ENCODE results near the gene ZNF518A. TPM values are rescaled to one million over a fixed set of nuclear protein-coding genes. Genes with fewer than 3 reads are reported as not detected.

The ZNF518A gene, protein sequence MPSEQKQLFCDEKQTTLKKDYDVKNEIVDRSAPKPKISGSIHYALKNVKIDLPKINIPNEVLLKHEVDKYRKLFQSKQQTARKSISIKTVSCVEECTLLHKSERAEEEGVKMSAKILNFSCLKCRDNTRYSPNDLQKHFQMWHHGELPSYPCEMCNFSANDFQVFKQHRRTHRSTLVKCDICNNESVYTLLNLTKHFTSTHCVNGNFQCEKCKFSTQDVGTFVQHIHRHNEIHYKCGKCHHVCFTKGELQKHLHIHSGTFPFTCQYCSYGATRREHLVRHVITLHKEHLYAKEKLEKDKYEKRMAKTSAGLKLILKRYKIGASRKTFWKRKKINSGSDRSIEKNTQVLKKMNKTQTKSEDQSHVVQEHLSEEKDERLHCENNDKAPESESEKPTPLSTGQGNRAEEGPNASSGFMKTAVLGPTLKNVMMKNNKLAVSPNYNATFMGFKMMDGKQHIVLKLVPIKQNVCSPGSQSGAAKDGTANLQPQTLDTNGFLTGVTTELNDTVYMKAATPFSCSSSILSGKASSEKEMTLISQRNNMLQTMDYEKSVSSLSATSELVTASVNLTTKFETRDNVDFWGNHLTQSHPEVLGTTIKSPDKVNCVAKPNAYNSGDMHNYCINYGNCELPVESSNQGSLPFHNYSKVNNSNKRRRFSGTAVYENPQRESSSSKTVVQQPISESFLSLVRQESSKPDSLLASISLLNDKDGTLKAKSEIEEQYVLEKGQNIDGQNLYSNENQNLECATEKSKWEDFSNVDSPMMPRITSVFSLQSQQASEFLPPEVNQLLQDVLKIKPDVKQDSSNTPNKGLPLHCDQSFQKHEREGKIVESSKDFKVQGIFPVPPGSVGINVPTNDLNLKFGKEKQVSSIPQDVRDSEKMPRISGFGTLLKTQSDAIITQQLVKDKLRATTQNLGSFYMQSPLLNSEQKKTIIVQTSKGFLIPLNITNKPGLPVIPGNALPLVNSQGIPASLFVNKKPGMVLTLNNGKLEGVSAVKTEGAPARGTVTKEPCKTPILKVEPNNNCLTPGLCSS (N-terminal part only)
- 10 to 100 TPM; 28.5 to 29.4 TPM for total RNA-seq

DNA sequence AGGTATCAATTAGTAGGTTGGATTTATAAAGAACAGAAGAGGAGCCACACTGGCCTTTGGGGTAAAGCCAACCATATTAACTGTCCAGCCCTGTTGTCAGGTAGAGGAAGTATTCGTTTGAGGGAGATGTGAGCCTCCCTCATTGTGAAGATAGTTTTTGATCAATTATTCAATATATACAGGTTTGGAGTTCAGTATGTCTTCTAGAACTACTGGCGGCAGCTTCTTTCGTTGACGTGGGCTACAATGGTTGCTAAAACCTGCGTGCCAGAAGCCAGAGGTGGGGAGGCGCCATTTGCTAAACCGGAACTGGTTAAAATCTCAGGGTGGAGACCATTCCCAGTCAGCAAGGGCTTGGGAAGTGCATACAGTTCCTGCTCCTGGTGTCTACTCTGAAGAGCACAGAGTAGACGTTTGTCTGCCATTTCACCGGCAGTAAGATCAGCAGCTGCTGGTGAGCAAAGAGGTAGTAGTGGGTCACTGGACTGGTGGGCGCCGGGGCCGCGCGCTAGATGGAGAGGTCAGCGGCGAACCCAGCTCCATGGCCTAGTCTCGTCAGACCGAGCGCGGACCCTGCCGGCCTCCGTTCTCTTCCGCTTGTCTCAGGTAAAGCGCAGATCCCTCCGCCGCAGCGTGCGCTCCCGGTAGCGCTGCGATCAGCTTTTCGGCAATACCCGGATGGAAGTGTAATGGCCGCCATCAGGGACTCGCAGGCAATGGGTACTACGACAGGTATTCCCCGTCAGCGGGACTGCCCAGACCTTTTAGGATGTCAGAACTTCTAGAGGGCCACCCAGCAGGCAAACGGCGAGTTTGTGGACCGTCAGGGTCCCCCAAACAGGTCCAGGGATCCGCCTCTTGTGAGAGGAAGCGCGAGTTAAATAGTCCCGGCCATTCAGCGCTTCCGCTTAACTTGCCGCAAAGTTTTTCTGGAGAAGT, at the start of gene ZNF518A:
ZNF518A (plus strand) TSS at position 911 of the 939 bp plus-strand sequence. CDS start 26,026 bp downstream, outside the sequence.
- peak; percentile 94 for DNase-seq
- intact Hi-C loops (cut with DNase I) = loop anchor here (5.0 to 10.0 kb wide), 2 partner anchors 37 to 95 kb away; no protein-coding TSS in a partner anchor
- peak within 1 kb of the TSS; percentile 94 for H3K27ac ChIP-seq
- peak within 1 kb of the TSS; percentile 83 to 92 for H3K9ac ChIP-seq (ENCODE audit: low read depth in 2 of 2, low read length in 2 of 2)
- H3K27me3 ChIP-seq = no peaks in the 10 kb centered on the region
- H3K4me1 ChIP-seq = no peaks in the 10 kb centered on the region
- H3K4me3 ChIP-seq = peak within 1 kb of the TSS; percentile 66
- TF ChIP-seq, protein P1, sequence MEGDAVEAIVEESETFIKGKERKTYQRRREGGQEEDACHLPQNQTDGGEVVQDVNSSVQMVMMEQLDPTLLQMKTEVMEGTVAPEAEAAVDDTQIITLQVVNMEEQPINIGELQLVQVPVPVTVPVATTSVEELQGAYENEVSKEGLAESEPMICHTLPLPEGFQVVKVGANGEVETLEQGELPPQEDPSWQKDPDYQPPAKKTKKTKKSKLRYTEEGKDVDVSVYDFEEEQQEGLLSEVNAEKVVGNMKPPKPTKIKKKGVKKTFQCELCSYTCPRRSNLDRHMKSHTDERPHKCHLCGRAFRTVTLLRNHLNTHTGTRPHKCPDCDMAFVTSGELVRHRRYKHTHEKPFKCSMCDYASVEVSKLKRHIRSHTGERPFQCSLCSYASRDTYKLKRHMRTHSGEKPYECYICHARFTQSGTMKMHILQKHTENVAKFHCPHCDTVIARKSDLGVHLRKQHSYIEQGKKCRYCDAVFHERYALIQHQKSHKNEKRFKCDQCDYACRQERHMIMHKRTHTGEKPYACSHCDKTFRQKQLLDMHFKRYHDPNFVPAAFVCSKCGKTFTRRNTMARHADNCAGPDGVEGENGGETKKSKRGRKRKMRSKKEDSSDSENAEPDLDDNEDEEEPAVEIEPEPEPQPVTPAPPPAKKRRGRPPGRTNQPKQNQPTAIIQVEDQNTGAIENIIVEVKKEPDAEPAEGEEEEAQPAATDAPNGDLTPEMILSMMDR (IDR thresholded peaks at IDR 0.05) = no peak
- no peaks in the 10 kb centered on the region for H3K9me3 ChIP-seq
- H3K36me3 ChIP-seq = no peaks in the 10 kb centered on the region

DNA sequence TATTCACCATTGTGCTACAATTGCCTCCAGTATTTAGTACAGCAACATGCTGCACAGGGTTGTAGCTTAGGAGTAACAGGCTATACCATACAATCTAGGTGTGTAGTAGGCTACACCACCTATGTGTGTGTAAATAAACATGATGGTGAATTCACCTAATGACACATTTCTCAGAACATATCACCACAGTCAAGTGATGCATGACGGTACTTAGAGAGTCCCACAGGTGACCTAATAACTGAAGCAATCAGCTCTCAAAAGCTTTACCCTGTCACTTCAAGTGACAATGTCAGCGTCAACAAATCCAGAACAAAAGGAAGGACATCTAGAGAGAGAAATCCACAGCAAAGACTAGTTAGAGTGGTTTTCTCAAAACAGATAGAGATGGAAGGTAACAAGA, 47.9 kb upstream of the ZNF518A start:
- no peak overlapping the region for H3K4me3 ChIP-seq
- H3K4me1 ChIP-seq = no peaks in the 10 kb centered on the region
- no peak overlapping the region for H3K27ac ChIP-seq
- no peaks in the 10 kb centered on the region for H3K9me3 ChIP-seq
- intact Hi-C loops (cut with DNase I) = no loop called here
- H3K27me3 ChIP-seq = no peaks in the 10 kb centered on the region
- H3K36me3 ChIP-seq = no peaks in the 10 kb centered on the region
- H3K9ac ChIP-seq (ENCODE audit: low read depth in 2 of 2, low read length in 2 of 2) = no peak overlapping the region
- TF ChIP-seq, protein P1 (IDR thresholded peaks at IDR 0.05) = no peak
- DNase-seq = no peak

DNA sequence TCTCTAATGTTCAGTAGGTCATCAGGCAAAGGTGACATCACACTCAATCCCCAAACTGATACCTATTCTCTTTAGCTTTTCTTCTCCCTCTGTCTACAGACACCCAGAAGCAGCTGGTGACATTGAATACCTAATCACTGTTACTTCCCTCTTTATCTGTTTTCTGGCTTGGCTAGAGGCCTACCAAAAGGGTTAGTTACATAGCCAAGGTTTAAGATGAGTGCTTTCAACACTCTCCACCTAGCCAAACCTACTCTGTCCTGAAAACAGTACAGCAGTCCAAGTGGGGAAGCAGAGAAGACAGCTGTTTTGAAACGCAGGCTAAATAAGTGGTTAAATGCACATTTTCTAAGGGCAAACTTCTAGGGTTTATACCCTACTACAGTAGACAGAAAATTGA, 47.3 kb upstream of the ZNF518A start:
- Histone ChIP-seq H3K27ac (no peak overlapping the region), H3K4me1 (no peaks in the 10 kb centered on the region), H3K27me3 (no peaks in the 10 kb centered on the region), H3K9me3 (no peaks in the 10 kb centered on the region), H3K4me3 (no peak overlapping the region), H3K9ac (ENCODE audit: low read depth in 2 of 2, low read length in 2 of 2) (no peak overlapping the region), H3K36me3 (no peaks in the 10 kb centered on the region)
- DNase-seq = no peak
- TF ChIP-seq, protein P1 (IDR thresholded peaks at IDR 0.05) = no peak
- intact Hi-C loops (cut with DNase I) = no loop called here

DNA sequence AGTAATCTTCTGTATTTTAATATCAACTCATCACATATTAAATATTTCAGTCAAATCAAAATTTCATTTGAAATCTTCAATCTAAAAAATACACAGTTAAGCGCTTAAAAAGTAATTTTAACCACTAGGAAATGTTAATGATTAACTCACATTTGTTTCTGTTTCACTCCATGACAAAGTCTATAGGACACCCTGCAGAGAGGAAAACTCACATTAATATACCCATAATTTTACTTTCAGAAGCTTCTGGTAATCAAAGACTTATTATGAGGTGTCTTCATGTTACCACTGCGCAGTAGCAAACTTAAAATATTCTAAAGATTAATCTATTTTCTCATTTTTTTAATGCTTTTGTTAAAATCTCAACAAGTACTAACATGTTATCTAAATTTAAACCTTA, 41.0 kb upstream of the ZNF518A start:
- intact Hi-C loops (cut with DNase I) = no loop called here
- Histone ChIP-seq H3K27me3 (no peaks in the 10 kb centered on the region), H3K4me1 (peaks cover 3% of the 10 kb centered on the region), H3K4me3 (peak overlapping the region; percentile 47), H3K9ac (ENCODE audit: low read depth in 2 of 2, low read length in 2 of 2) (peak overlapping the region in 1 of 2 donors; percentile 88), H3K36me3 (no peaks in the 10 kb centered on the region), H3K9me3 (no peaks in the 10 kb centered on the region), H3K27ac (peak overlapping the region; percentile 94)
- TF ChIP-seq, protein P1 (IDR thresholded peaks at IDR 0.05) = no peak
- no peak for DNase-seq
